ENCODE measurements around the gene SPCS2. TPM values are rescaled to one million over a fixed set of nuclear protein-coding genes. Genes with fewer than 3 reads are reported as not detected.

The SPCS2 gene
- total and polyA plus RNA-seq, 8 donors, result 75.0 to 132 (median 103) TPM

DNA sequence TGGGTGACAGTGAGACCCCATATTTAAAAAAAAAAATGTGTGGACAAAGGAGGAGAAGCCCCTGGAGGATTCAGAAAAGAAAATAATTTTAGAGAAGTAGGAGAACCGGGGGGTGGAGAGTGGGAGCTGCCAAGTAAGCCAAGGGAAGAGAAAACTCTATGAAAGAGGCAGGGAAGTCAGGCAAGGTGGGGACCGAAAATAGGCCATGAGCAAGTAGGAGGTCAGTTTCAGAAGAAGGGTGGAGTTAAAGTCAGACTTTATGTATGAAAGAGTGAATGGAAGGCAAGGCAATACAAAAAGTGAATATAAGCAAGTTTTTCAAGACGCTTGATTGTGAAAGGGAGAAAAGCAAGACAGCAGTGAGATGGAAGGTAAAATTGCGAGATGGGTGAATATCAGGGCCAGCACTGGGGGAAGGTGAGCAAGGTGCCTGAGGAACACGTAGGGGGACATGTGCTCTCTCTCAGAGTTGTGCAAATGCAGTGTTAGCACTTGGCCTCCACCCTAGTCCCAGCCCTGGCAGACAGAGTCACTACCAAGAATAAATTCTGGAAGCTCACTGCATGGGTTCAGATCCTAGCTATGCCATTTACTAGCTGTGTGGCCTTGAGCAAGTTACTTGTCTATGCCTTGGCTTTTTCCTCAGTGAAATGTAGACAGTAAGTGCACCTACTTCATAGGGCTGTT lies 6.8 kb upstream of the SPCS2 start:
- Histone ChIP-seq H3K27ac (no peak overlapping the region), H3K4me3 (no peak overlapping the region), H3K27me3 (no peaks in the 10 kb centered on the region), H3K36me3 (peaks cover 0 to 8% (median 0%) of the 10 kb centered on the region in 3 donors), H3K4me1 (no peaks in the 10 kb centered on the region), H3K9me3 (no peaks in the 10 kb centered on the region)
- DNase-seq, result no peak
- no peak for FAIRE-seq
- 83 to 85% methylated on average over 5 of the region's 5 CpGs for WGBS, 2 donors
- TF ChIP-seq, protein P1, sequence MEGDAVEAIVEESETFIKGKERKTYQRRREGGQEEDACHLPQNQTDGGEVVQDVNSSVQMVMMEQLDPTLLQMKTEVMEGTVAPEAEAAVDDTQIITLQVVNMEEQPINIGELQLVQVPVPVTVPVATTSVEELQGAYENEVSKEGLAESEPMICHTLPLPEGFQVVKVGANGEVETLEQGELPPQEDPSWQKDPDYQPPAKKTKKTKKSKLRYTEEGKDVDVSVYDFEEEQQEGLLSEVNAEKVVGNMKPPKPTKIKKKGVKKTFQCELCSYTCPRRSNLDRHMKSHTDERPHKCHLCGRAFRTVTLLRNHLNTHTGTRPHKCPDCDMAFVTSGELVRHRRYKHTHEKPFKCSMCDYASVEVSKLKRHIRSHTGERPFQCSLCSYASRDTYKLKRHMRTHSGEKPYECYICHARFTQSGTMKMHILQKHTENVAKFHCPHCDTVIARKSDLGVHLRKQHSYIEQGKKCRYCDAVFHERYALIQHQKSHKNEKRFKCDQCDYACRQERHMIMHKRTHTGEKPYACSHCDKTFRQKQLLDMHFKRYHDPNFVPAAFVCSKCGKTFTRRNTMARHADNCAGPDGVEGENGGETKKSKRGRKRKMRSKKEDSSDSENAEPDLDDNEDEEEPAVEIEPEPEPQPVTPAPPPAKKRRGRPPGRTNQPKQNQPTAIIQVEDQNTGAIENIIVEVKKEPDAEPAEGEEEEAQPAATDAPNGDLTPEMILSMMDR (IDR thresholded peaks at IDR 0.05), result no peak
- intact Hi-C loops (cut with DNase I), result no loop called here
- no peak for ATAC-seq

DNA sequence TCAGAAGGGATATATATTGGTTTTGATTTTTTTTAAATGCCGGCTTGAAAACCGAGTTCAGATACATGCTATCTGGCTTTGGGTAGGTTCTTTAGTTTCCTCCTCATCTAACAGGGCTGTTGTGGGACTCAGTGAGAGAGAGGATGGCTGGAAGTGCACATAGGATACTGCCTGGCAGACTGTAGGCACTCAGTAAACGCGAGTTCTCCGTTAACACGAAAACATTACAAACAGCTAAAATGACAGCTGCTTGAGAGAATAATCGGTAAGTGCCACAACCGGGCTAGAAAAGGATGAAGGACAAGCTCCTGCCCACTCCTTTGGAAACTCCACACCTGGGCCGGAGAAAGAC lies 544 bp upstream of the SPCS2 start:
- H3K27ac ChIP-seq, result peak overlapping the region; percentile 57 to 78 (median 76)
- 1% methylated on average over 9 of the region's 9 CpGs for WGBS, 2 donors
- H3K27me3 ChIP-seq, result no peaks in the 10 kb centered on the region
- H3K9me3 ChIP-seq, result no peaks in the 10 kb centered on the region
- peak overlapping the region; percentile 72 to 85 (median 81) for H3K4me3 ChIP-seq
- TF ChIP-seq, protein P1 (IDR thresholded peaks at IDR 0.05), result no peak
- H3K36me3 ChIP-seq, result no peaks in the 10 kb centered on the region
- FAIRE-seq, result no peak
- intact Hi-C loops (cut with DNase I), result no loop called here
- DNase-seq, result no peak
- peaks cover 2 to 24% (median 11%) of the 10 kb centered on the region in 3 donors for H3K4me1 ChIP-seq
- ATAC-seq, result peak; percentile 14 to 47 (median 36)

DNA sequence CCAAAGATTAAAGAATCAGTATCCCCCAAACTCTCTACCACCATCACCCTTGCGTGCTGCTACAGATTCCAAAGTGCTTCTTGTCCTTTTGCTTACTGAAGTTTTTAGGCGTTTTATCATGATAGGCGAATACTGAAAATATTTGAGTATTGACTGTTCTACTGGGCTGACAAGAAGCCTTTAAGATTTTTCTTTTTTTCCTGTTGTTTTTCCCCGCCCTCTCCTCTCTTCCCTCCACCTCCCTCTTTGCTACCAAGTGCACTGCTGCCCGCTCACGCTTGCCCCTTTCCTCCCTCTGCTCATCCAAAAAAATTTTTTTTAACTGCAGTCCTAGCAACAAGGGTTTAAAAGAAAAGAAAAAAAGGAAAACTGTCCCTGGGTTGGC lies 679 bp downstream of the SPCS2 start:
- no peak for FAIRE-seq
- H3K27ac ChIP-seq, result peak overlapping the region; percentile 57 to 78 (median 76)
- intact Hi-C loops (cut with DNase I), result no loop called here

DNA sequence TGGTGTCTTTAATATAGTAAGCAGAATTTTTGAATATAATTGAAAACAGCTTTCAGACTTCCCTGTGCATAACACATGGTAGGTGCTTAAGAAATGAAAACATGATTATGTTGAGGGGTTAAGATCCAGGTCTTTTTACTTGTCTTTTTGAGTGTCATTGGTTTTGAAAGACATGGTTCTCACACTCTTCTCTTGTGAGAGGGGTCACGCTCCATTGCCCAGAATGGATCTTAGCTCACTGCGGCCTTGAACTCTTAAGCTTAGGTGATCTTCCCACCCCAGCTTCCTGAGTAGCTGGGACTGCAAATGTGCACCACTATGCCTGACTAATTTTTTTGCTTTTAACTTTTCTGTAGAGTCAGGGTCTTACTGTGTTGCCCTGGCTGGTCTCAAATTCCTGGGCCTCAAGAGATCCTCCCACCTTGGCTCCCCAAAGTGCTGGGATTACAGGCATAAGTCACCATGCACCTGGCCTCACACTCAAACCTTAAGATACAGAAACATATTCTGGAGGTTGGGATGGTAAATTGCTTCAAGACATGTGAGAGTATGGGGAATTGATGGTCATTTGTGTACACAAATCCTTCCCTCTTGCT lies 1.4 kb downstream of the SPCS2 start:
- TF ChIP-seq, protein P1 (IDR thresholded peaks at IDR 0.05), result no peak
- FAIRE-seq (no peak), ATAC-seq (no peak), DNase-seq (no peak)
- Histone ChIP-seq H3K27ac (peak overlapping the region in 1 of 4 donors; percentile 78), H3K9me3 (no peaks in the 10 kb centered on the region), H3K27me3 (no peaks in the 10 kb centered on the region), H3K4me3 (peak overlapping the region in 3 of 4 donors; percentile 72 to 85 (median 83)), H3K36me3 (no peaks in the 10 kb centered on the region), H3K4me1 (peaks cover 5 to 24% (median 17%) of the 10 kb centered on the region in 3 donors)
- 41 to 45% methylated on average over 2 of the region's 2 CpGs for WGBS, 2 donors
- intact Hi-C loops (cut with DNase I), result no loop called here

More for the DNA sequence above, 679 bp downstream of the SPCS2 start:
- DNase-seq, result no peak
- H3K27me3 ChIP-seq, result no peaks in the 10 kb centered on the region
- TF ChIP-seq, protein P1 (IDR thresholded peaks at IDR 0.05), result no peak
- H3K9me3 ChIP-seq, result no peaks in the 10 kb centered on the region
- peak overlapping the region; percentile 72 to 85 (median 81) for H3K4me3 ChIP-seq
- 0 to 2% methylated on average over 6 of the region's 6 CpGs for WGBS, 2 donors
- peaks cover 5 to 24% (median 17%) of the 10 kb centered on the region in 3 donors for H3K4me1 ChIP-seq
- peak in 3 of 4 donors; percentile 29 to 36 (median 35) for ATAC-seq
- no peaks in the 10 kb centered on the region for H3K36me3 ChIP-seq

DNA sequence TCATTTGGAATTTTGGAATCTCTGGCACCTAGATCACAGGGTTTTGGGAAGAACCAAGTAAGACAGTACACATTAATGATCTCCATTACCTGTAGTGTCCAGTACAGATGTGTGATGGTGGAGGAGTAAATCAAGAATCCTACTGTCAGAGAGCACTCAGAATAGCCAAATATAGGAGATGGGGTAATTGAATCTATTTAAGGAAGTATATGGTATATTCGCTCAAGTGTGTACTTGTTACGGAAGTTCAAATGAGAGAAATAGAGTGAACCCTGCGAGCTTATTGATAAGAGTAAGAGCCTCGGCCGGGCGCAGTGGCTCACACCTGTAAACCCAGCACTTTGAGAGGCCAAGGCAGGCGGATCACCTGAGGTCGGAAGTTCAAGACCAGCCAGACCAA lies 2.2 kb downstream of the SPCS2 start:
- TF ChIP-seq, protein P1 (IDR thresholded peaks at IDR 0.05), result no peak

More for the DNA sequence above, 2.2 kb downstream of the SPCS2 start:
- Histone ChIP-seq H3K27ac (no peak overlapping the region), H3K4me1 (peaks cover 5 to 26% (median 20%) of the 10 kb centered on the region in 3 donors), H3K4me3 (peak overlapping the region in 2 of 4 donors; percentile 72 to 83), H3K9me3 (no peaks in the 10 kb centered on the region), H3K27me3 (no peaks in the 10 kb centered on the region), H3K36me3 (no peaks in the 10 kb centered on the region)
- no peak for DNase-seq
- FAIRE-seq, result no peak
- intact Hi-C loops (cut with DNase I), result no loop called here
- 44 to 55% methylated on average over 8 of the region's 8 CpGs for WGBS, 2 donors
- ATAC-seq, result no peak

Data from pancreas (tissue), 10 donors.